ENCODE results near the gene FKBP2. TPM values are rescaled to one million over a fixed set of nuclear protein-coding genes. Genes with fewer than 3 reads are reported as not detected.

FKBP2 gene
- total and polyA plus RNA-seq, 8 donors: 15.2 to 257 (median 57.6) TPM

- DNase-seq: no peak
- intact Hi-C loops (cut with DNase I; ENCODE audit: low total_unique reads): no loop called here
- 88 to 94% (median 92%) methylated on average over 2 to 8 of the region's 8 CpGs for WGBS, 5 donors
- TF ChIP-seq POLR2AphosphoS5 (IDR thresholded peaks at IDR 0.05) (no peak), CTCF (IDR thresholded peaks at IDR 0.05) (no peak), POLR2A (IDR thresholded peaks at IDR 0.05) (no peak), EP300 (IDR thresholded peaks at IDR 0.05) (no peak)
- no peaks in the 10 kb centered on the region for H3K9me3 ChIP-seq
- H3K27me3 ChIP-seq: no peaks in the 10 kb centered on the region
- H3K4me3 ChIP-seq: no peak overlapping the region
- H3K4me1 ChIP-seq: peaks cover 13 to 21% (median 20%) of the 10 kb centered on the region in 4 donors
- H3K36me3 ChIP-seq: peaks cover 48 to 82% (median 80%) of the 10 kb centered on the region in 4 donors
- no peak overlapping the region for H3K27ac ChIP-seq
Observed at GRCh38 chr11:64263947-64264317, 23.0 kb downstream of the FKBP2 start.

- intact Hi-C loops (cut with DNase I; ENCODE audit: low total_unique reads): no loop called here
- Histone ChIP-seq H3K27ac (no peak overlapping the region), H3K27me3 (no peaks in the 10 kb centered on the region), H3K36me3 (peaks cover 44 to 77% (median 75%) of the 10 kb centered on the region in 4 donors), H3K4me3 (no peak overlapping the region), H3K4me1 (peaks cover 15 to 25% (median 24%) of the 10 kb centered on the region in 4 donors), H3K9me3 (no peaks in the 10 kb centered on the region)
- WGBS, 5 donors: 85 to 91% (median 90%) methylated on average over 10 of the region's 10 CpGs
- DNase-seq: no peak
- TF ChIP-seq EP300 (IDR thresholded peaks at IDR 0.05) (no peak), POLR2A (IDR thresholded peaks at IDR 0.05) (no peak), POLR2AphosphoS5 (IDR thresholded peaks at IDR 0.05) (no peak), CTCF (IDR thresholded peaks at IDR 0.05) (no peak)
Observed at GRCh38 chr11:64264371-64264852, 23.5 kb downstream of the FKBP2 start.

GRCh38 chr11:64265176-64266160 is 24.6 kb downstream of the FKBP2 start:
- Histone ChIP-seq H3K4me3 (no peak overlapping the region), H3K4me1 (peaks cover 15 to 29% (median 24%) of the 10 kb centered on the region in 4 donors), H3K9me3 (no peaks in the 10 kb centered on the region), H3K27ac (no peak overlapping the region), H3K36me3 (peaks cover 43 to 66% (median 65%) of the 10 kb centered on the region in 4 donors), H3K27me3 (no peaks in the 10 kb centered on the region)
- 91 to 94% (median 93%) methylated on average over 25 to 35 of the region's 35 CpGs for WGBS, 5 donors
- TF ChIP-seq POLR2AphosphoS5 (IDR thresholded peaks at IDR 0.05) (no peak), EP300 (IDR thresholded peaks at IDR 0.05) (no peak)
- intact Hi-C loops (cut with DNase I; ENCODE audit: low total_unique reads): no loop called here
- DNase-seq: no peak

- Histone ChIP-seq H3K27me3 (no peaks in the 10 kb centered on the region), H3K9me3 (no peaks in the 10 kb centered on the region), H3K27ac (peak overlapping the region in 1 of 5 donors; percentile 96), H3K4me1 (peaks cover 15 to 29% (median 24%) of the 10 kb centered on the region in 4 donors), H3K4me3 (no peak overlapping the region), H3K36me3 (peaks cover 41 to 61% (median 59%) of the 10 kb centered on the region in 4 donors)
- intact Hi-C loops (cut with DNase I; ENCODE audit: low total_unique reads): no loop called here
- no peak for TF ChIP-seq POLR2AphosphoS5 (IDR thresholded peaks at IDR 0.05)
- no peak for TF ChIP-seq CTCF (IDR thresholded peaks at IDR 0.05)
- no peak for TF ChIP-seq POLR2A (IDR thresholded peaks at IDR 0.05)
- TF ChIP-seq EP300 (IDR thresholded peaks at IDR 0.05): no peak
- no peak for DNase-seq
- 83 to 91% (median 89%) methylated on average over 15 of the region's 15 CpGs for WGBS, 5 donors
Observed at GRCh38 chr11:64266339-64266738, 25.4 kb downstream of the FKBP2 start.
